PC-3 (cell line): ENCODE measurements around the gene INSM1. TPM values are rescaled to one million over a fixed set of nuclear protein-coding genes. Genes with fewer than 3 reads are reported as not detected.

Experiments
- ATAC-seq: fragments of 200-7000 bp; cut with Tn5 transposase; 2 replicates; pipeline ENCODE4 v1.9.1; 2020; ENCODE audit warnings: mild to moderate bottlenecking, moderate library complexity
- BruUV-seq: library from RNA; stranded (reverse); fragments of 400-500 nt; replicated peaks from 2 replicates; lab custom pipeline; 2021; lab: Mats Ljungman, UMichigan
- CTCF ChIA-PET: fragments of 300-600 bp; sonication (Branson Sonifier 250); formaldehyde crosslinking; loops from one replicate; lab custom pipeline; 2022; ENCODE audit warnings: antibody characterized with exemption; lab: Charles Lee
- POLR2A ChIA-PET: fragments of 300-600 bp; sonication (Branson Sonifier 250); formaldehyde crosslinking; loops from one replicate; lab custom pipeline; 2022; ENCODE audit warnings: antibody characterized with exemption; ENCODE audit not compliant: unreplicated experiment; lab: Charles Lee
- DNase-seq: peaks from one replicate; pipeline ENCODE4 v3.0.0-alpha.2; 2015
- H2AFZ ChIP-seq: fragments of 300-600 bp; sonication (generic); 2 replicates; pipeline ENCODE4 v1.6.0; 2016; ENCODE audit warnings: antibody characterized with exemption, low read length
- H3F3A ChIP-seq: fragments of 300-600 bp; sonication (generic); one replicate; pipeline ENCODE4 v1.6.0; 2017; ENCODE audit warnings: antibody characterized with exemption, low read length, control low read depth, mild to moderate bottlenecking; ENCODE audit not compliant: unreplicated experiment
- H3K27ac ChIP-seq: fragments of 300-600 bp; sonication (generic); 2 replicates; pipeline ENCODE4 v1.5.1; 2016; ENCODE audit warnings: mild to moderate bottlenecking, low read length
- H3K27me3 ChIP-seq: fragments of 300-600 bp; sonication (generic); 2 replicates; pipeline ENCODE4 v1.6.1; 2016; ENCODE audit warnings: low read length, mixed read lengths
- H3K36me3 ChIP-seq: fragments of 300-600 bp; sonication (generic); 2 replicates; pipeline ENCODE4 v1.6.1; 2016; ENCODE audit warnings: low read depth, mixed run types, low read length, mixed read lengths
- H3K4me1 ChIP-seq: fragments of 300-600 bp; sonication (generic); 2 replicates; pipeline ENCODE4 v1.5.1; 2016; ENCODE audit warnings: low read length; ENCODE audit not compliant: insufficient read depth
- H3K4me2 ChIP-seq: fragments of 300-600 bp; sonication (generic); 2 replicates; pipeline ENCODE4 v1.6.0; 2016; ENCODE audit warnings: low read length
- H3K4me3 ChIP-seq: fragments of 300-600 bp; sonication (generic); 2 replicates; pipeline ENCODE4 v1.5.1; 2016; ENCODE audit warnings: mild to moderate bottlenecking, low read length, mixed read lengths
- H3K79me2 ChIP-seq: fragments of 300-600 bp; sonication (generic); 2 replicates; pipeline ENCODE4 v1.6.1; 2017; ENCODE audit warnings: low read length, mixed read lengths
- H3K9ac ChIP-seq: fragments of 300-600 bp; sonication (generic); 2 replicates; pipeline ENCODE4 v1.6.0; 2016; ENCODE audit warnings: mild to moderate bottlenecking, low read length
- H3K9me2 ChIP-seq: fragments of 300-600 bp; sonication (generic); replicated peaks from 2 replicates; pipeline ENCODE4 v1.6.1; 2016; ENCODE audit warnings: mixed run types, low read length, mixed read lengths
- H3K9me3 ChIP-seq: fragments of 300-600 bp; sonication (generic); 2 replicates; pipeline ENCODE4 v1.6.1; 2016; ENCODE audit warnings: low read length, mixed read lengths
- H4K20me1 ChIP-seq: fragments of 300-600 bp; sonication (generic); 2 replicates; pipeline ENCODE4 v1.6.1; 2016; ENCODE audit warnings: low read length, mixed read lengths
- CTCF ChIP-seq: fragments of 300-600 bp; sonication (generic); conservative IDR thresholded peaks from 2 replicates; pipeline ENCODE4 v1.5.1; 2017; ENCODE audit warnings: antibody characterized with exemption, low read depth, mild to moderate bottlenecking, low read length
- EZH2 ChIP-seq: fragments of 300-600 bp; sonication (generic); IDR thresholded peaks from one replicate; pipeline ENCODE4 v1.6.1; 2017; ENCODE audit warnings: antibody characterized with exemption, mild to moderate bottlenecking, low read length; ENCODE audit not compliant: unreplicated experiment
- EZH2phosphoT487 ChIP-seq: fragments of 300-600 bp; sonication (generic); IDR thresholded peaks from 2 replicates; pipeline ENCODE4 v1.6.1; 2018; ENCODE audit warnings: mild to moderate bottlenecking, antibody characterized with exemption, low read length, borderline replicate concordance
- intact Hi-C: fragments of 100-400 bp; cut with micrococcal nuclease; formaldehyde crosslinking; loops from 2 replicates; pipeline ENCODE4 v1.9.0; 2023
- total RNA-seq: library from RNA; depleted of rRNA; stranded (reverse); fragments of >200 nt; gene quantifications from 2 replicates; pipeline ENCODE4 v1.2.3, GENCODE V29; 2014

The INSM1 gene
- total RNA-seq, 1 experiment from 2014 or later: 0.04 TPM

GRCh38 chr20:20341371-20341770, 26.5 kb upstream of the INSM1 start:
- no peak for DNase-seq
- ChIA-PET POLR2A (no interaction called here), CTCF (no interaction called here)
- H3K4me2 ChIP-seq: no peak overlapping the region
- H3K9me3 ChIP-seq: no peaks in the 10 kb centered on the region
- no peak overlapping the region for H3K9ac ChIP-seq
- no peak overlapping the region for H3K4me3 ChIP-seq
- peaks cover 52% of the 10 kb centered on the region for H3K27me3 ChIP-seq
- H3K27ac ChIP-seq: no peak overlapping the region
- H3K4me1 ChIP-seq: no peaks in the 10 kb centered on the region
- no peaks in the 10 kb centered on the region for H3F3A ChIP-seq
- H2AFZ ChIP-seq: no peak overlapping the region
- intact Hi-C loops: loop anchor here (10.0 kb wide), 1 partner anchor 57 kb away; no protein-coding TSS in a partner anchor
- H3K36me3 ChIP-seq: no peaks in the 10 kb centered on the region
- no TSS peak for BruUV-seq
- no peak for ATAC-seq
- no peaks in the 10 kb centered on the region for H3K9me2 ChIP-seq
- no peak for TF ChIP-seq CTCF
- TF ChIP-seq EZH2phosphoT487: no peak
- no peak for TF ChIP-seq EZH2
- no peaks in the 10 kb centered on the region for H3K79me2 ChIP-seq
- no peaks in the 10 kb centered on the region for H4K20me1 ChIP-seq

- Histone ChIP-seq H3K36me3 (no peaks in the 10 kb centered on the region), H3K79me2 (no peaks in the 10 kb centered on the region), H3K27me3 (peaks cover 52% of the 10 kb centered on the region), H3F3A (no peaks in the 10 kb centered on the region), H3K4me1 (no peaks in the 10 kb centered on the region), H3K9me3 (no peaks in the 10 kb centered on the region), H4K20me1 (no peaks in the 10 kb centered on the region), H3K4me3 (no peak overlapping the region), H3K4me2 (no peak overlapping the region), H3K27ac (no peak overlapping the region), H2AFZ (no peak overlapping the region), H3K9me2 (no peaks in the 10 kb centered on the region), H3K9ac (no peak overlapping the region)
- no peak for ATAC-seq
- TF ChIP-seq EZH2: no peak
- TF ChIP-seq CTCF: no peak
- no peak for TF ChIP-seq EZH2phosphoT487
- no TSS peak for BruUV-seq
- no peak for DNase-seq
- POLR2A ChIA-PET: no interaction called here
- CTCF ChIA-PET: no interaction called here
- intact Hi-C loops: loop anchor here (10.0 kb wide), 1 partner anchor 57 kb away; no protein-coding TSS in a partner anchor
Observed at GRCh38 chr20:20342066-20342465, 25.8 kb upstream of the INSM1 start.

- no peak for TF ChIP-seq EZH2phosphoT487
- no peak for TF ChIP-seq EZH2
- TF ChIP-seq CTCF: no peak
- Histone ChIP-seq H3K9me2 (no peaks in the 10 kb centered on the region), H2AFZ (no peak overlapping the region), H3K4me1 (no peaks in the 10 kb centered on the region), H3F3A (no peaks in the 10 kb centered on the region), H3K4me3 (no peak overlapping the region), H4K20me1 (no peaks in the 10 kb centered on the region), H3K9ac (no peak overlapping the region), H3K36me3 (no peaks in the 10 kb centered on the region), H3K4me2 (no peak overlapping the region), H3K9me3 (no peaks in the 10 kb centered on the region), H3K79me2 (no peaks in the 10 kb centered on the region), H3K27ac (no peak overlapping the region), H3K27me3 (peaks cover 44% of the 10 kb centered on the region)
- ChIA-PET POLR2A (no interaction called here), CTCF (no interaction called here)
- intact Hi-C loops: loop anchor here (10.0 kb wide), 1 partner anchor 59 kb away; no protein-coding TSS in a partner anchor
- DNase-seq (no peak), ATAC-seq (no peak)
- no TSS peak for BruUV-seq
Observed at GRCh38 chr20:20343932-20344331, 24.0 kb upstream of the INSM1 start.
